Osteocyte (in vitro differentiated cells): ENCODE results near the gene CXorf49B. TPM values are rescaled to one million over a fixed set of nuclear protein-coding genes. Genes with fewer than 3 reads are reported as not detected.

Experiments
- DNase-seq: peaks from one replicate; pipeline ENCODE4 v3.0.0; 2021; ENCODE audit warnings: mixed read lengths; ENCODE audit not compliant: unreplicated experiment; ENCODE audit errors: extremely low spot score
- H3K27ac Mint-ChIP-seq: one replicate; pipeline ENCODE4 v1.8.0; 2021; ENCODE audit warnings: mild to moderate bottlenecking, mixed read lengths; ENCODE audit not compliant: unreplicated experiment
- H3K27me3 Mint-ChIP-seq: one replicate; pipeline ENCODE4 v1.8.0; 2021; ENCODE audit warnings: mixed read lengths; ENCODE audit not compliant: unreplicated experiment
- H3K36me3 Mint-ChIP-seq: one replicate; pipeline ENCODE4 v1.8.0; 2021; ENCODE audit warnings: mixed read lengths; ENCODE audit not compliant: unreplicated experiment
- H3K4me1 Mint-ChIP-seq: one replicate; pipeline ENCODE4 v1.8.0; 2021; ENCODE audit warnings: mixed read lengths; ENCODE audit not compliant: unreplicated experiment
- H3K4me3 Mint-ChIP-seq: one replicate; pipeline ENCODE4 v1.8.0; 2021; ENCODE audit warnings: mild to moderate bottlenecking, moderate library complexity, mixed read lengths; ENCODE audit not compliant: unreplicated experiment
- H3K9me3 Mint-ChIP-seq: one replicate; pipeline ENCODE4 v1.8.0; 2021; ENCODE audit warnings: mixed read lengths; ENCODE audit not compliant: unreplicated experiment
- total RNA-seq: library from RNA; stranded (reverse); gene quantifications from 2 replicates; pipeline ENCODE4 v1.2.1, GENCODE V29; 2021
- TF ChIP-seq, protein P1 (sequence below): fragments of 200-600 bp; sonication (generic); IDR thresholded peaks from 2 replicates; pipeline ENCODE4 v1.5.0; 2021; ENCODE audit warnings: antibody characterized with exemption, mild to moderate bottlenecking, moderate library complexity

Gene CXorf49B
- total RNA-seq, 1 donor from 2014 or later = not detected

- Mint-ChIP-seq H3K4me3 (no peak overlapping the region), H3K27me3 (peaks cover 4% of the 10 kb centered on the region), H3K9me3 (peaks cover 7% of the 10 kb centered on the region), H3K27ac (no peak overlapping the region), H3K4me1 (no peaks in the 10 kb centered on the region), H3K36me3 (no peaks in the 10 kb centered on the region)
- TF ChIP-seq, protein P1, sequence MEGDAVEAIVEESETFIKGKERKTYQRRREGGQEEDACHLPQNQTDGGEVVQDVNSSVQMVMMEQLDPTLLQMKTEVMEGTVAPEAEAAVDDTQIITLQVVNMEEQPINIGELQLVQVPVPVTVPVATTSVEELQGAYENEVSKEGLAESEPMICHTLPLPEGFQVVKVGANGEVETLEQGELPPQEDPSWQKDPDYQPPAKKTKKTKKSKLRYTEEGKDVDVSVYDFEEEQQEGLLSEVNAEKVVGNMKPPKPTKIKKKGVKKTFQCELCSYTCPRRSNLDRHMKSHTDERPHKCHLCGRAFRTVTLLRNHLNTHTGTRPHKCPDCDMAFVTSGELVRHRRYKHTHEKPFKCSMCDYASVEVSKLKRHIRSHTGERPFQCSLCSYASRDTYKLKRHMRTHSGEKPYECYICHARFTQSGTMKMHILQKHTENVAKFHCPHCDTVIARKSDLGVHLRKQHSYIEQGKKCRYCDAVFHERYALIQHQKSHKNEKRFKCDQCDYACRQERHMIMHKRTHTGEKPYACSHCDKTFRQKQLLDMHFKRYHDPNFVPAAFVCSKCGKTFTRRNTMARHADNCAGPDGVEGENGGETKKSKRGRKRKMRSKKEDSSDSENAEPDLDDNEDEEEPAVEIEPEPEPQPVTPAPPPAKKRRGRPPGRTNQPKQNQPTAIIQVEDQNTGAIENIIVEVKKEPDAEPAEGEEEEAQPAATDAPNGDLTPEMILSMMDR = no peak
- no peak for DNase-seq
These were observed 52.2 kb downstream of the CXorf49B start for GRCh38 chrX:71815121-71815905.

DNA sequence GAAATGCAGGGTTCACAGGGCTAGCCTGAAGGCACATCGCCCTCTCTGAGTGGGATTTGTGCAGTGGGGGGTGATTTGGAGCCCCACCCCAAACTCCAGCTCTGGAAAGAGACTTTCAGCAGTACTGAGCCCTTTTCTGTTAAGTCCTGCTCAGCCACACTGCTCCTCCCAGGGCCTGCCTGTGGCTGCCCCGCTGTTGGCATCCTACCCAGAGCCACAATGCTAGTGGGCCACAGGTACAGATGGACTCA lies 52.7 kb downstream of the CXorf49B start:
- H3K4me1 Mint-ChIP-seq = no peaks in the 10 kb centered on the region
- DNase-seq = no peak
- H3K27ac Mint-ChIP-seq = no peak overlapping the region
- H3K4me3 Mint-ChIP-seq = no peak overlapping the region
- peaks cover 4% of the 10 kb centered on the region for H3K27me3 Mint-ChIP-seq
- H3K36me3 Mint-ChIP-seq = no peaks in the 10 kb centered on the region
- H3K9me3 Mint-ChIP-seq = peaks cover 7% of the 10 kb centered on the region
- TF ChIP-seq, protein P1 = no peak

Other genes with a start within 250 kb of the CXorf49B start
- 210 and 238 TPM in 2 replicates for gene OGT, start 230.2 kb upstream of the CXorf49B start, total RNA-seq
- 4.4 and 4.6 TPM in 2 replicates for gene GCNA, start 184.9 kb upstream of the CXorf49B start, total RNA-seq
- not detected in 2 replicates for gene CXCR3, start 144.8 kb upstream of the CXorf49B start, total RNA-seq
- not detected in 2 replicates for gene CXorf49, start 45.1 kb upstream of the CXorf49B start, total RNA-seq
- 7.3 and 7.6 TPM in 2 replicates for gene NHSL2, start 147.5 kb downstream of the CXorf49B start, total RNA-seq